HepG2 (cell line): ENCODE results near the gene SLC45A1. TPM values are rescaled to one million over a fixed set of nuclear protein-coding genes. Genes with fewer than 3 reads are reported as not detected.
A peak's percentile ranks its signal among the peaks of the same experiment; 100 is the strongest.

Experiments used
- BCL3 ChIP-seq: sonication (generic); formaldehyde crosslinking; IDR thresholded peaks from 2 replicates; pipeline ENCODE4 v1.5.1; 2020; ENCODE audit warnings: mild to moderate bottlenecking, missing genetic modification reagents, moderate library complexity
- ELK4 ChIP-seq: sonication (generic); formaldehyde crosslinking; IDR thresholded peaks from 2 replicates; pipeline ENCODE4 v1.9.0; 2021; ENCODE audit warnings: missing genetic modification reagents, borderline replicate concordance
- GATAD1 ChIP-seq: IDR thresholded peaks from 2 replicates; pipeline ENCODE4 v1.6.1; 2016; ENCODE audit warnings: missing genetic modification reagents, missing compliant biosample characterization
- GTF2F1 ChIP-seq: fragments of 150-350 bp; IDR thresholded peaks from 2 replicates; pipeline ENCODE4 v1.6.1; 2014; ENCODE audit warnings: low read length
- MED1 ChIP-seq: sonication (generic); formaldehyde crosslinking; IDR thresholded peaks from 2 replicates; pipeline ENCODE4 v1.4.0; 2020; ENCODE audit warnings: missing genetic modification reagents
- MYPOP ChIP-seq: sonication (generic); formaldehyde crosslinking; IDR thresholded peaks from 2 replicates; pipeline ENCODE4 v1.8.1; 2023; ENCODE audit warnings: mild to moderate bottlenecking, moderate library complexity, missing genetic modification reagents
- MZF1 ChIP-seq: sonication (generic); formaldehyde crosslinking; IDR thresholded peaks from 2 replicates; pipeline ENCODE4 v1.8.1; 2023; ENCODE audit warnings: mild to moderate bottlenecking, missing genetic modification reagents, borderline replicate concordance
- PAXIP1 ChIP-seq: sonication (generic); formaldehyde crosslinking; conservative IDR thresholded peaks from 2 replicates; pipeline ENCODE4 v1.4.0; 2020; ENCODE audit warnings: mild to moderate bottlenecking, missing genetic modification reagents, moderate library complexity
- PHF8 ChIP-seq: sonication (generic); formaldehyde crosslinking; IDR thresholded peaks from 2 replicates; pipeline ENCODE4 v1.5.0; 2020; ENCODE audit warnings: missing genetic modification reagents
- RELA ChIP-seq: sonication (generic); formaldehyde crosslinking; IDR thresholded peaks from 2 replicates; pipeline ENCODE4 v1.4.0; 2020; ENCODE audit warnings: missing genetic modification reagents
- REPIN1 ChIP-seq: sonication (generic); formaldehyde crosslinking; IDR thresholded peaks from 2 replicates; pipeline ENCODE4 v1.8.0; 2022; ENCODE audit warnings: missing genetic modification reagents, low read depth, mild to moderate bottlenecking, borderline replicate concordance
- SOX13 ChIP-seq, 3 experiments: fragments of 450-650 bp in 1 of 3; sonication (generic) in 1 of 3; formaldehyde crosslinking in 1 of 3; IDR thresholded peaks in 2 of 3; conservative IDR thresholded peaks in 1 of 3; 2 replicates each; pipeline versions ENCODE4 v1.5.0 to v1.6.1; 2016 to 2020; ENCODE audit warnings: antibody characterized with exemption in 1 of 3, mild to moderate bottlenecking in 1 of 3, missing compliant biosample characterization in 1 of 3, missing genetic modification reagents in 1 of 3, moderate library complexity in 1 of 3
- TBX3 ChIP-seq: fragments of 450-650 bp; IDR thresholded peaks from 2 replicates; pipeline ENCODE4 v1.6.1; 2017; ENCODE audit warnings: antibody characterized with exemption, mild to moderate bottlenecking, inconsistent platforms, borderline replicate concordance
- TCF12 ChIP-seq, 2 experiments: fragments of 450-650 bp in 1 of 2; sonication (generic) in 1 of 2; formaldehyde crosslinking in 1 of 2; IDR thresholded peaks; 2 replicates each; pipeline versions ENCODE4 v1.6.1 to v1.8.0; 2017 to 2022; ENCODE audit warnings: antibody characterized with exemption in 1 of 2, mild to moderate bottlenecking in 1 of 2, missing genetic modification reagents in 1 of 2, moderate library complexity in 1 of 2
- TEAD2 ChIP-seq: sonication (generic); formaldehyde crosslinking; IDR thresholded peaks from 2 replicates; pipeline ENCODE4 v1.9.0; 2021; ENCODE audit warnings: missing genetic modification reagents
- ZNF225 ChIP-seq: sonication (generic); formaldehyde crosslinking; IDR thresholded peaks from 2 replicates; pipeline ENCODE4 v1.4.0; 2020; ENCODE audit warnings: mild to moderate bottlenecking, missing genetic modification reagents
- ZNF34 ChIP-seq: sonication (generic); formaldehyde crosslinking; IDR thresholded peaks from 2 replicates; pipeline ENCODE4 v1.4.0; 2020; ENCODE audit warnings: mild to moderate bottlenecking, missing genetic modification reagents, borderline replicate concordance
- ZNF83 ChIP-seq: sonication (generic); formaldehyde crosslinking; IDR thresholded peaks from 2 replicates; pipeline ENCODE4 v1.4.0; 2020; ENCODE audit warnings: missing genetic modification reagents, mild to moderate bottlenecking, borderline replicate concordance
- polyA plus RNA-seq, 8 experiments: library from polyadenylated mRNA; depleted of rRNA in 3 of 8; stranded (reverse) in 7 of 8; unstranded in 1 of 8; fragments of >200 nt; fragmentation: Illumina TruSeq in 4 of 8; extraction: Trizol in 4 of 8; gene quantifications; 2 replicates each; pipeline versions ENCODE4 v1.2.1 to v1.2.3, GENCODE V29; 2011 to 2016; ENCODE audit warnings: low read depth in 4 of 8, missing spikeins in 1 of 8, mixed read lengths in 1 of 8; ENCODE audit not compliant: insufficient read depth in 1 of 8
- total RNA-seq, 5 experiments: library from RNA; depleted of rRNA; stranded (reverse); fragments of >200 nt; fragmentation: Illumina TruSeq; extraction: Trizol; gene quantifications; 2 replicates each; pipeline ENCODE4 v1.2.3, GENCODE V29; 2016; ENCODE audit warnings: low read depth in 1 of 5

Gene SLC45A1
- total and polyA plus RNA-seq, 2 of the 13 experiments (the other 11 are each of a cell fraction or from before 2014, with no cell fraction given): not detected

GRCh38 chr1:8315573-8316475 is 2.1 kb upstream of the SLC45A1 start (continued):
- TF ChIP-seq BCL3 (0 out of 2 replicates have a peak, but pooled peaks have one; percentile 50), TCF12 (IDR thresholded peaks at IDR 0.05) (no peak), TCF12 (CRISPR knock-in tag; IDR thresholded peaks at IDR 0.05) (no peak), MZF1 (CRISPR knock-in tag) (no peak), ZNF34 (CRISPR knock-in tag) (no peak), ZNF225 (CRISPR knock-in tag) (no peak), TEAD2 (CRISPR knock-in tag) (no peak), PAXIP1 (CRISPR knock-in tag) (peak; percentile 40; the same call in 1 of the 2 replicates), MED1 (CRISPR knock-in tag) (peak; percentile 55; the same call in 1 of the 2 replicates), GATAD1 (CRISPR knock-in tag) (no peak), TBX3 (no peak), RELA (CRISPR knock-in tag) (no peak), MYPOP (CRISPR knock-in tag) (no peak), ELK4 (CRISPR knock-in tag) (no peak), PHF8 (no peak; the same call in 1 of the 2 replicates), GTF2F1 (no peak), ZNF83 (no peak), REPIN1 (CRISPR knock-in tag) (0 out of 2 replicates have a peak, but pooled peaks have one; percentile 26), SOX13 (IDR thresholded peaks at IDR 0.05) (no peak), SOX13 (CRISPR knock-in tag; conservative IDR thresholded peaks at IDR 0.05 in 1 of 2, IDR thresholded peaks at IDR 0.05 in 1 of 2) (no peak)
